Measurements from ENCODE around the gene COMMD3.
"Not testable (repeated sequence)": the region's sequence is repeated elsewhere in the genome, so short reads cannot be mapped to it uniquely, and the experiment has no call there.

DNA sequence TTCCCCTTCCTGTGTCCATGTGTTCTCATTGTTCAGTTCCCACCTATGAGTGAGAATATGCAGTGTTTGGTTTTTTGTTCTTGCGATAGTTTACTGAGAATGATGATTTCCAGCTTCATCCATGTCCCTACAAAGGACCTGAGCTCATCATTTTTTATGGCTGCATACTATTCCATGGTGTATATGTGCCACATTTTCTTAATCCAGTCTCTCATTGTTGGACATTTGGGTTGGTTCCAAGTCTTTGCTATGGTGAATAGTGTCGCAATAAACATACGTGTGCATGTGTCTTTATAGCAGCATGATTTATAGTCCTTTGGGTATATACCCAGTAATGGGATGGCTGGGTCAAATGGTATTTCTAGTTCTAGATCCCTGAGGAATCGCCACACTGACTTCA is 41.6 kb downstream of the COMMD3 start:
- TF ChIP-seq EZH2 (IDR thresholded peaks at IDR 0.05; ENCODE audit: insufficient read depth, poor library complexity, severe bottlenecking); EZH2phosphoT487 (IDR thresholded peaks at IDR 0.05; ENCODE audit: insufficient read depth, low read depth): not testable (repeated sequence)

Measured in GM23248 (cell line).